GM19351 (cell line): ENCODE measurements around the gene MKLN1.

ENCODE experiments used
- ATAC-seq: cut with Tn5 transposase; IDR thresholded peaks from one replicate; pipeline ENCODE4 v1.9.1; 2021; ENCODE audit warnings: mild to moderate bottlenecking, moderate library complexity; ENCODE audit not compliant: unreplicated experiment

MKLN1 gene

DNA sequence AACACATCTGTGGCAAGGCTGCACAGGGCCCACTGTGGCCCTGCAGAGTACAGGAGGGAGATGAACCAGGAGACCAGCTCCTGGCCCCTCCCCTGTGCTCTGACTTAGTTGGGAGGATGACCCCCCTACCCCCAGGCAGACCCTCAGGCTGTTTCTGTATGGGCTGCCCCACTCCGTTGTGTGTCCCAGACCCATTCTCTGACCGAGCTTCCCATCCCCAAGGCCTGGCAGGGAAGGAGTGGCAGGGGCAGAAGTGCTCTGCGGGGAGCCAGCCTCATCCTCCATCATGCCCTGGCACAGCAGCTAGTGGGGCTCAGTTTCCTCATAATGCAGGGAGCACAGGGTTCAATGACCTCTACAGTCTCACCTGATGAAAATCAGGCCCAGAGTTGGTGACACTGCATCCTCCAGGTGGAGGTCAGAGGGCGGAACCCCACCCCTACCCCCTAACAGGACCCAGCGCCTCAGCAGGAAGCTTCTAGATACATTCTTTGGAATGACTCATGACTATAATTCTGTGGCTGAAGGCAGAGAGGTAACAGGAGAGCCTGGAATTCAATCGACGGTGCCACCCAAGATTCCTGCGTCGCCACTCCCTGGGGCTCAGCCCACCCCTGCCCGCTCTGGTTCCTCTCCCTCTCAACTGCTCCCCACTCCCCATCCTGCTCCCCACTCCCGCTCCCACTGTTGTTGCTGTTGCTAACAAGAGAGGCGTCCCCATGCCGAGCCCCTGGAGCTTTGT, 210.6 kb downstream of the MKLN1 start:
- no peak for ATAC-seq

DNA sequence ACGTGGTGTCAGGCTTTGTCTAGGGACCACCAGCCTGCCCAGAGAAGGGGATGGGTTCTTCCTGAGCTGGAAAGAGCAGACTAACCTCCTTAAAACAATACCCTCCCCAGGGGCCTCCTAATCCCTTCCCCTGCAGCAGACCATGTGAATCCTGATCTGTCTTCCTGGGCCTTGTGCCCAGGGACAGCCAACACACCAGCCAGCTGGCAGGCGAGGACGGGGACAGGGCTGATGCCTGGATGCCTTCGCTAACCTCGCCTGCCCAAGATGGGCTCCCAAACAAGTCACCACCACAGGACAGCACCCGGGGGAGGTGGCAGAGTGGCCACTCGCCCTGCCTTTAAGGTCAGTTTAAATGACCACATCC, 211.1 kb downstream of the MKLN1 start:
- ATAC-seq, result no peak

- no peak for ATAC-seq
Measured at GRCh38 chr7:131540491-131541162, 213.0 kb downstream of the MKLN1 start.

GRCh38 chr7:131543298-131543697, 215.6 kb downstream of the MKLN1 start:
- ATAC-seq, result no peak

- no peak for ATAC-seq
Measured at GRCh38 chr7:131544021-131544420, 216.3 kb downstream of the MKLN1 start.

GRCh38 chr7:131544449-131545301, 217.0 kb downstream of the MKLN1 start:
- no peak for ATAC-seq

DNA sequence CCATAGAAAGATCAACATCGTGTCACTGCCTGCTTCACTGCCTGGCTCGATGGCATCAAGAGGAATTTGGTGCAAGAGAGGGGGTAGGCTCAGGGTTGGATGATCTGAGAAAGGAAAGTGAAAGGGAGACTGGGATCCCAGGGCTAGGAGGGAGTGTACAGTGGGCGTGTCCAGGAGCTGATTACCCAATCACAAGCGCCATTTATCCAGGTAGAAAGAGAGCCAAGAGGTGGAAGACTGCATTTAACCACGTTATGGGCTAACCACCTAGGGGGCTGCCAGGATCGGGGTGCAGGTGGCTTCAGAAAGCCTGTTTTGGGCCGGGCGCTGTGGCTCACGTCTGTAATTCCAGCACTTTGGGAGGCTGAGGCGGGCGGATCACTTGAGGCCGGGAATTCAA, 218.4 kb downstream of the MKLN1 start:
- ATAC-seq, result no peak
